GM21576 (cell line): ENCODE measurements around the gene PCDH9.

Experiments used
- ATAC-seq: cut with Tn5 transposase; IDR thresholded peaks from one replicate; pipeline ENCODE4 v1.9.1; 2021; ENCODE audit warnings: mild to moderate bottlenecking, moderate library complexity; ENCODE audit not compliant: unreplicated experiment

The PCDH9 gene

GRCh38 chr13:67225252-67226159 lies 4.6 kb downstream of the PCDH9 start:
- ATAC-seq = no peak

DNA sequence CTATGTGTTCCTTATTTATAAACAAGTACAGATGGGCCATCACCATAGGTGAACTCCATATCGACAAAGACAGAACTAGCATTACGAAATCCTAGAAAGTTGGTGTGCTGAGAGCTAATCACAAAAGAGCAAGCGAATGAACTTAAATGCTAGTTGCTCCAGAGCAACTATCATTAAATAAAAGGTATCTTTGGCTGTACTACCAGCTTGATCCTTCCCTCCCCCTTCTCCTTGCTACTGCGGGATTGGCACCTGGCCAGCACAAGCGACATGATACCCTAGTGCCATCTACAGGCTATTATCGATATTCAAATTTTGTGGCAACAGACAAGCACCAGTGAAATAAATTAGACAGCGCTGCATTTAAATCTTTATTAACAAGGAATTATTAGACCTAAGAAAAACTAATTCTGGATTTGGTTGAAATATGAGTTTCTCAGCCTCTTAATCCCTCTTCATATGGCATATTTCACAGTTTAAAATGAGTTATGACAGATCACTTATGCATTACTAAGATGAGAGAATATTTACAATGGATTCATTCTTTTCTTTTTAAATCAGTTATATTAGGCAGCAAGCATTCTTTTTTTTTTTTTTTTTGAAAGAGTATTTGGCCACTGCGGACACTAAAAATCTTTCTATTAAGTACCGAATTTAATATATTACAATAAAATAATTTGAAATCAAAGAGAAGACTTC lies 5.8 kb downstream of the PCDH9 start:
- peak; percentile 81 for ATAC-seq

DNA sequence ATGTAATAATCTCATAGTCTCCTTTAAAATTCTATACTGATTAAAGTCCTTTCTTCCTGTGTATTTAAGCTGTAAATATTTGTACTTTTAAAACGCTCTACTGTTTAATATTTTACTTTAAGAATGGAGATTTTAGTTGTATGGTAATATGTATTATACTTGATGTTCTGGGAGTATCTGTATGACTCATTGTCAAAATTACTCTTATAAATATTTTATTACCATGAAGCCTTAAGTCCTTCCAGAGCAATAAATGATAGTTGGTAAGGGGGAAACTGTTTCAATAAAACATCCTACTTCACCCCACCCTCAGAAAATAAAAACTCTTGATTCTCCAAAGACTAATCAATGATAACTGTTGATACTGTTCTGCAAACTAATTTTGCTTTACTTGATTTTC lies 6.4 kb downstream of the PCDH9 start:
- no peak for ATAC-seq

- ATAC-seq = no peak
Observed at GRCh38 chr13:67223024-67223423, 7.1 kb downstream of the PCDH9 start.

DNA sequence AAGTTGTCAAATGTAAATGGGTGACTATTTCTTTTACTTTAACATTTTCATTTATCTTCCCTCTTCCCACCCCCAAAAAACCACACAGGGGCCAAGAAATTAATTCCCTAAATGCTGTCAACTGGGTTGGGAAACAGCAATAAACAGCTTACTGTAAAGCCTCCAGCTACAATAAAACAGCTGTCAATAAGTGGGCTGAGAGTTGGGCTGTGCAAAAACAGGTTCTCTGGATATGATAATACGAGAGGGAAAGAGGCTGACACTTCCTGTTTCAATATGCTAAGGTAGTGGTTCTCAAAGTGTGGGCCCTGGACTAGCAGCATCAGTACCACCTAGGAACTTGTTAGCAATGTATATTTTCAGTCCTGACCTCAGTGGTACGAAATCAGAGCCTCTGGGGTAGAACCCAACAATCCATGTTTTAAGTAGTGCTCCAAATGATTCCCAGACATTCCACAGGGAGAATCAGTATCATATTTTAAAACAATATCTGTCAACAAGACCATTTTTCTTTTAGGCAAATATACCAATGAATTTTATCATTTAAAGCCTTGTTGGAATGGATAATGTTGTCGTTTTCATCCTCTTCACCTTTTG lies 8.4 kb downstream of the PCDH9 start:
- ATAC-seq = no peak

DNA sequence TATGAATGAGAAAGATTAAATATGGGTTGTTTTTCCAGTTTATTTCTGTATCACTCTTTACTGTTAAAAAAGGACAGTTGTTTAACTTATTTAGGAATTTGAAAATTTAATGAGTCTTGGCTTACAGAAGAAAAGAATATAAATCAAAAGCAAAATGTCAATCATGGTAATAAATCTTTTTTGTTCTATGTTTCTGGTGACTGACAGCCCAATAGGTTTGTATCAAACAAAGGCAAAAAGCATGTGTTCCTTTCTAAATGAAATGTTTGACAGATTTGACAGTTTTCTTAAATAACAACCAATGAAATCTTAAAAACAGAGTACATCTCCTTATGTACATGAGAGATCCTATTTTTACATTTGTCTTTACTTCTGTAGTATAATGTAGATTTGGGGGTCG lies 11.0 kb downstream of the PCDH9 start:
- ATAC-seq = no peak

DNA sequence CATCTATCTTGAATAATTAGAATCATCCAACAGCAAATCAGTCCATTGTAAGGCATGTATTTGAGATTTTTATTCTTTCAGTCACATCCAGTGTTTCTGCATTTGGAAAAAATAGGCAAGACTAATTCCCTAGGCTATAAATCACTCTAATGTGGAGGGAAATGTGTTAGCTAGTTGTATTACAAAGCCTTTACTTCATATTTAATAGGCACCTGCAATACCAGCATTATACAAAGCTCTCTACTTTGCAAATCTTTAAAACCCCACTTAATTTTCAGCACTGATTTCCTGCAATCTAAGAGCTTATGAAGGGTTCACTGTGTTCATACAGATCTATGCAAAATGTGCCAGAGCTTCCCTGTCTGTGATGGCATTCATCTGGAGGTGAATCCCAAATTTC lies 12.3 kb downstream of the PCDH9 start:
- ATAC-seq = no peak

DNA sequence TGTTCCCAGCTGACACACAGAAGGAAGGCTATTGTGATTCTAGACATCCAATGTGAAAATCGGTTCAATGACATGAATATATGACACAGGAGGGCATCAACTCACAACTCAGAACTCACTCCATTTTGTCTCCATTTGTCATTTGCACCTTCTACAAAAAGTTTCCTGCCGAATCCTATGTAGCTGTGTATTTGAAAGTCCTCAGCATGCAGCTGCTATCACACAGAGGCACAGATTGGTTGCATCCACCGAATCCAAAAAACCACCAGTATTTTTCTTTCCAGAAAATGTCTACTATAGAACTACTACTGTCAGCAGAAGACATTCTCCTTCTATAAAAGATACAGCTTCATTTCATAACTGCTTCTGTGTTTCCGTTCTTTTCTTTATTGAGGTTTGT lies 13.3 kb downstream of the PCDH9 start:
- no peak for ATAC-seq

DNA sequence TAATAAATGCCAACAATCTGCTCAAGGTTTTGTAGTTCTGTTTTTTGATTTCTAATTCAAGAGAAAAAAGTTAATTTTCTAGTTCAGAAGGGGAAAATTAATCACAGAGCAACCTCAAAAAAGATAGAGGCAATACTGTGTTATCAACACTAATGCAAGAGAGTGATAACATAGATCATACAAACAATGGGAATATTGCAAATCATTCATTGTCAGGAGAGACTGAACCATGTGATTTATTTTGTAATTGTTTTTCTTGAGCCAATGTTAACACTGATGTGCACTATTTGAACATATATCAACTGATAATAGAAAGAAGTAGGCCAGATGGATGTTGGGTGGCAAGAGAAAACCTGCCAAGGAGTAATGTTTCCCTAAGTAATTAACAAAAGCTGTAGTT lies 19.9 kb downstream of the PCDH9 start:
- no peak for ATAC-seq

DNA sequence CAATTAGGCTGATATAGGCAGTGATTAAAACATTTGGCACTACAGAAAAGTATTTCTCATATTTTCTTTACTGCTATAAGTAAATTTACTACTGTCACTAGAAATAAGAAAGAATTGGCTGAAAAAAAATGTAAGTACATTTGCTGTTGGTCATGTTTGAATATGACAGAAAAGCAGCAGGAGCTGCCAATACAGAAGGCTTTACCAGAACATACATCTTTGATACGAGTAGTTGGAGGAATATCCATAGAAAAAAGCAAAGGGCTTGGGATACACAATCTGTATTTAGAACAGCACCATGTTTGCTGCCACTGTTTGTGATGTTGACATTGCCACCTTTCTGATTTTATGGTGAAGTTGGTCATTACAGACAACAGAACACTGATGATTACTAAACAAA lies 21.6 kb downstream of the PCDH9 start:
- no peak for ATAC-seq

GRCh38 chr13:67204764-67205163 lies 25.4 kb downstream of the PCDH9 start:
- no peak for ATAC-seq

DNA sequence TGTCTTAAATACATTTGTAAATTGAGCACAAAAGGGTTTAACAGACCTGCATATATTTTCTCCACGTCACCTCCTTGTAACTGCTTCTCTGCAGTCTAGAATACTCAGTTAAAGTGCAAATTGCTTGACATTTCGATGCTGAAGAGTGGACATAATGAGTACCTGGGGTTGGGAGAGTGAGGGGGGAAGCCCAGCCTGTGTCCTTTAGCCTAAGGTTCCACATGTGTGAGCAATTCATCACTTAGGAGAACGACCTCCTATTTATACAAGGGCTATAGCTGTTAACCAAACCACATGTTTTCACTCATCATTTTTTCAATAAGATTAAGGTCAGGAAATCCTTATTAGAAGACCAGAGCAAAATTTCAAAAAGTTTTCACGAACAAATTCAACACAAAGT lies 29.5 kb downstream of the PCDH9 start:
- no peak for ATAC-seq

DNA sequence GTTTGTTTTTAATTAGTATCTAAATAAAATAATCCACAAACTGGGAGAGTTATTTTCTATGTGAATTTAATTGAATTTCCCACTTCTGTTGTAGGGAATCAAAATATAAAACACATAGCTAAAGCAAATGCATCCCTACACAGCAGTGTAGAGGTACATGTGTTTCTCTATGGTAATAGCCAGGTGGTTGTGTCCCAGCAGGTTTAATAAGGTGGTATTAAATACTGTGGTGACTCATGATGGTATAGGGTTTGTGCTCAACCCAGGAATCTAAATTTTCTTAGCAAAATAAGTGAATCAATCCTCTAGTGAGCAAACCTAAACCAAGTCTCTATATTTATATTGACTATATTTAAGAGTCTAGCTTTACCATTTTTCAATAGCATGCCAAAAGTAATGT lies 30.0 kb downstream of the PCDH9 start:
- ATAC-seq = no peak

GRCh38 chr13:67197704-67198103 lies 32.4 kb downstream of the PCDH9 start:
- no peak for ATAC-seq

GRCh38 chr13:67193979-67194378 lies 36.2 kb downstream of the PCDH9 start:
- ATAC-seq = no peak

DNA sequence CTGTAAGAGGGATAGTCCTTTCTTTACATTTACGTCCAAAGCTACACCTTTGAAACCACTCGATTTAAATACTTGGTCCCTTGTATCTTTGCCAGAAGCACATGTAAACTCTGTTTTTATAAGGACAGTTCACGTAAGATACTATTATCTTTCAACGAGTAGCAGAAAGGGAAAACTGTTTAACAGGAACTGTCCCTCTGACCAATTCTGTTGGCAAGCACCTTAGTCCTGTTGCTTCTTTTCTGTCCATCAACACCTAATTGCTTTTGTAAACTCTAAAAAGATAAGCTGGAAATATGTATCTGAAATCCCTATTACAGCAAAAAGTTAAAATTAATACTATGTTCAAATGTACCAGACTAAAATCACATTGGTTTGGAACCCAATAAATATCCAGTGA lies 37.4 kb downstream of the PCDH9 start:
- ATAC-seq = no peak

DNA sequence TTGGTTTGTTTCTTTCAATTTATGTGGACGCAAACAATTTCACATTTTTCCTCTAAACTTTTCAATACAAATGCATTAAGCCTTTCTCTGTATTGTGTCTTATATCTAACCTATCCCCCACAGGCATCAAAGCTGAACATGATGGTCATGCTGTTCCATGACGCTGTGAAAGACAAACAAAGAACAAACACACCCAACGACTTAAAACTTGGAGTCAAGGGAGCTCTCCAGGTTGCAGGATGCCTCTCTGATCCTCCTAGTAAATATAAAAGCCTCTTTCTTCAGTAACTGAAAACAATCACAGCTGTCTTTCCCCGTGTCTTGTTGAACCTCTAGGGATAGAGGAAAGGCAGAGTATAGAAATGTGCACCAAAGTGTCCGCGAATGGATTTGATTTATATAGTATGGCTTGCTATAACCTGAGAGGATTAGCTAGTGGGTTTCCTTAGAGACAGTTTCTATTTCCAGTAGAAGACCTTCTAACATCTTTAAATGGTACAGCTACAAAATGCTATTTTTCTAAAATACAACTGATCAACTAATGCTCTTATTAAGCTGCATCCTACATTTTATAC lies 43.1 kb downstream of the PCDH9 start:
- ATAC-seq = no peak

- ATAC-seq = no peak
Observed at GRCh38 chr13:67184247-67184646, 45.9 kb downstream of the PCDH9 start.

GRCh38 chr13:67183151-67183550 lies 47.0 kb downstream of the PCDH9 start:
- no peak for ATAC-seq

DNA sequence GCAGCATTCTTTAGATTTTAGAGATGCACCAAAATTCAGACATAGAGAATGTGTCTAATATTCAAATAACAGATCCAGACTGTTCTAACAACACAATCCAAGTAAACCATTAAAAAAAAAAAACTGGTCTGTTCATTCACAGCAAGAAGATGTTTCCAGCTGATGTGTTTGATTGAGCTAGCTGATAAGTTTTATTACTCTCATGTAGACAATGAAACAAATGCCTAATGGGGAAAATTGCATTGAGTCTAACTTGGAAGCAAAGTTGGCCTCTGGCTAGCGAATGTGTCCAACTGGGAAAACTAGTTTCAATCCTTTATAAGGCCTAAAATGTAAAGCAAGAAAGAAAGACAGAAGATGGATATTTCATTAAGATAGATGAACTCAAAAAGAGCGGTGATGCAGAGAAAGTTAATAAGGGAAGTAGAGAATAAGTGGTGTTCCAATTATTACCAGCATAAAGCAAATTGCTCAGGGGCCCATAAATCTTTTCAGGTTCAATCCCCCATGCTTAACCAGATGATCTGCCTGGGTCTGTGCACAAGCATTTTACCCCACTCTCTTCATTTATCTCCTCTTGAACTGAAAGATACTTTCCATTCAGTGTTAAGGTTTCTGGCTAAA lies 54.2 kb downstream of the PCDH9 start:
- no peak for ATAC-seq

GRCh38 chr13:67168384-67168783 lies 61.8 kb downstream of the PCDH9 start:
- no peak for ATAC-seq
